Measurements from ENCODE around the gene IQSEC3.

DNA sequence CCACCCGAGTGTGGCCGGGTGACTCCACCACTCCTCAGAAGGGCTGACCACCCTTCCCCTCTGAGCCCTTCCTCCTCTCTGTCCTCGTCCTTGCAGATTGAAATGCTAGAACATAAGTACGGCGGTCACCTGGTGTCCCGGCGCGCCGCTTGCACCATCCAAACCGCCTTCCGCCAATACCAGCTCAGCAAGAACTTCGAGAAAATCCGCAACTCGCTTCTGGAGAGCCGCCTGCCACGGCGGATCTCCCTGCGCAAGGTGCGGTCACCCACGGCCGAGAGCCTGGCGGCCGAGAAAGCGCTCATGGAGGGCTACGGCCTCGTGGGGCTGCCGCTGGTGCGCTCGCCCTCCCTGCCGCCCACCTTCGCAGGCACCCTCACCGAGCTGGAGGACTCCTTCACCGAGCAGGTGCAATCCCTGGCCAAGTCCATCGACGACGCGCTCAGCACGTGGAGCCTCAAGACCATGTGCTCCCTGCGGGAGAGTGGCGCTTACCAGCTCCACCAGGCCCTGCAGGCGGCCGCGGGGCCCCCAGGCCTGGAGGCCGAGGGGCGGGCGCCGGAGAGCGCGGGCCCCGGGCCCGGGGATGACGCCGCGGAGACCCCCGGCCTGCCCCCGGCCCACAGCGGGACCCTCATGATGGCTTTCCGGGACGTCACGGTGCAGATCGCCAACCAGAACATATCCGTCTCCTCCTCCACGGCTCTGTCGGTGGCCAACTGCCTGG is 71.8 kb downstream of the IQSEC3 start:
- TF ChIP-seq, protein P1, sequence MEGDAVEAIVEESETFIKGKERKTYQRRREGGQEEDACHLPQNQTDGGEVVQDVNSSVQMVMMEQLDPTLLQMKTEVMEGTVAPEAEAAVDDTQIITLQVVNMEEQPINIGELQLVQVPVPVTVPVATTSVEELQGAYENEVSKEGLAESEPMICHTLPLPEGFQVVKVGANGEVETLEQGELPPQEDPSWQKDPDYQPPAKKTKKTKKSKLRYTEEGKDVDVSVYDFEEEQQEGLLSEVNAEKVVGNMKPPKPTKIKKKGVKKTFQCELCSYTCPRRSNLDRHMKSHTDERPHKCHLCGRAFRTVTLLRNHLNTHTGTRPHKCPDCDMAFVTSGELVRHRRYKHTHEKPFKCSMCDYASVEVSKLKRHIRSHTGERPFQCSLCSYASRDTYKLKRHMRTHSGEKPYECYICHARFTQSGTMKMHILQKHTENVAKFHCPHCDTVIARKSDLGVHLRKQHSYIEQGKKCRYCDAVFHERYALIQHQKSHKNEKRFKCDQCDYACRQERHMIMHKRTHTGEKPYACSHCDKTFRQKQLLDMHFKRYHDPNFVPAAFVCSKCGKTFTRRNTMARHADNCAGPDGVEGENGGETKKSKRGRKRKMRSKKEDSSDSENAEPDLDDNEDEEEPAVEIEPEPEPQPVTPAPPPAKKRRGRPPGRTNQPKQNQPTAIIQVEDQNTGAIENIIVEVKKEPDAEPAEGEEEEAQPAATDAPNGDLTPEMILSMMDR (IDR thresholded peaks at IDR 0.05; ENCODE audit: poor library complexity, severe bottlenecking) = no peak
- TF ChIP-seq, protein P2, sequence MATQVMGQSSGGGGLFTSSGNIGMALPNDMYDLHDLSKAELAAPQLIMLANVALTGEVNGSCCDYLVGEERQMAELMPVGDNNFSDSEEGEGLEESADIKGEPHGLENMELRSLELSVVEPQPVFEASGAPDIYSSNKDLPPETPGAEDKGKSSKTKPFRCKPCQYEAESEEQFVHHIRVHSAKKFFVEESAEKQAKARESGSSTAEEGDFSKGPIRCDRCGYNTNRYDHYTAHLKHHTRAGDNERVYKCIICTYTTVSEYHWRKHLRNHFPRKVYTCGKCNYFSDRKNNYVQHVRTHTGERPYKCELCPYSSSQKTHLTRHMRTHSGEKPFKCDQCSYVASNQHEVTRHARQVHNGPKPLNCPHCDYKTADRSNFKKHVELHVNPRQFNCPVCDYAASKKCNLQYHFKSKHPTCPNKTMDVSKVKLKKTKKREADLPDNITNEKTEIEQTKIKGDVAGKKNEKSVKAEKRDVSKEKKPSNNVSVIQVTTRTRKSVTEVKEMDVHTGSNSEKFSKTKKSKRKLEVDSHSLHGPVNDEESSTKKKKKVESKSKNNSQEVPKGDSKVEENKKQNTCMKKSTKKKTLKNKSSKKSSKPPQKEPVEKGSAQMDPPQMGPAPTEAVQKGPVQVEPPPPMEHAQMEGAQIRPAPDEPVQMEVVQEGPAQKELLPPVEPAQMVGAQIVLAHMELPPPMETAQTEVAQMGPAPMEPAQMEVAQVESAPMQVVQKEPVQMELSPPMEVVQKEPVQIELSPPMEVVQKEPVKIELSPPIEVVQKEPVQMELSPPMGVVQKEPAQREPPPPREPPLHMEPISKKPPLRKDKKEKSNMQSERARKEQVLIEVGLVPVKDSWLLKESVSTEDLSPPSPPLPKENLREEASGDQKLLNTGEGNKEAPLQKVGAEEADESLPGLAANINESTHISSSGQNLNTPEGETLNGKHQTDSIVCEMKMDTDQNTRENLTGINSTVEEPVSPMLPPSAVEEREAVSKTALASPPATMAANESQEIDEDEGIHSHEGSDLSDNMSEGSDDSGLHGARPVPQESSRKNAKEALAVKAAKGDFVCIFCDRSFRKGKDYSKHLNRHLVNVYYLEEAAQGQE (IDR thresholded peaks at IDR 0.05; ENCODE audit: borderline replicate concordance) = no peak
- TF ChIP-seq EZH2 (IDR thresholded peaks at IDR 0.05; ENCODE audit: borderline replicate concordance, insufficient read depth, low read length, poor library complexity, severe bottlenecking) = no peak
- no peak for TF ChIP-seq POLR2AphosphoS5 (IDR thresholded peaks at IDR 0.05)

Measured in neural cell (in vitro differentiated cells).